GM19238 (cell line): ENCODE data around the gene AHI1.

Experiments used
- DNase-seq: peaks from one replicate; pipeline ENCODE4 v3.0.0; 2011; ENCODE audit warnings: low spot score; ENCODE audit not compliant: insufficient read length

The AHI1 gene

DNA sequence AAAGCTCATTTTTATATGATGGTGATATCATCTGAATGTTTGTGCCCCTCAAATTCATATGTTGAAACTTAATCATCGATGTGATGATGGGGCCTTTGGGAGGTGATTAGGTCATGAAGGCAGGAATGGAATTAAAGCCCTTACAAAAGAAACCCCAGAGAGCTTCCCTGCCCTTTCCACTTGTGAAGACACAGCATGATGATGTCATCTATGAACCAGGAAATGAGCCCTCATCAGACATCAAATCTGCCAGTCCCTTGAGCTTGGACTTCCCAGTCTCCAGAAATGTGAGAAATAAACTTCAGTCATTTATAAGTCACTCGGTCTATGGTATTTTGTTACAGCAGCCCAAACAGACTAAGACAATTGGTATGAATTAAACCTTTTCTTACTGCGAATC, 163.4 kb downstream of the AHI1 start:
- no peak for DNase-seq

DNA sequence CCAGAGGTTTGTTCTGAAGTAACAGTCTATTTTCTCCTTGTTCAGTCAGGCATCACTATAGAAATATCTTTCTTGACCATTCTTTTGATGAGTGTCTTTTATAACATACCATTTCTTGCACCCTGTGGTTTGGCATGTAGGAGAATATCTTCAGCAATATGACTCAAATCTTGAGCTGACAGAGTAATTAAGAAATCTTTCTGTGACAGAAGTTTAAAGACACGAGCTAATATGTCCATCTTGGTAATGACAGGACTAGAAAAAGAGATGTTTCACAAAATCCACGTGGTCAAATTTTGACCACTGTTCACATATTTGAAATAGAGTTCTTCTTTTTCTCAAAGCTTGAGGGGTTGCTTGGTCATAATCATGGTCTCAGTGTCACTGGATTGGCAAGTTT, 166.5 kb downstream of the AHI1 start:
- DNase-seq = no peak

DNA sequence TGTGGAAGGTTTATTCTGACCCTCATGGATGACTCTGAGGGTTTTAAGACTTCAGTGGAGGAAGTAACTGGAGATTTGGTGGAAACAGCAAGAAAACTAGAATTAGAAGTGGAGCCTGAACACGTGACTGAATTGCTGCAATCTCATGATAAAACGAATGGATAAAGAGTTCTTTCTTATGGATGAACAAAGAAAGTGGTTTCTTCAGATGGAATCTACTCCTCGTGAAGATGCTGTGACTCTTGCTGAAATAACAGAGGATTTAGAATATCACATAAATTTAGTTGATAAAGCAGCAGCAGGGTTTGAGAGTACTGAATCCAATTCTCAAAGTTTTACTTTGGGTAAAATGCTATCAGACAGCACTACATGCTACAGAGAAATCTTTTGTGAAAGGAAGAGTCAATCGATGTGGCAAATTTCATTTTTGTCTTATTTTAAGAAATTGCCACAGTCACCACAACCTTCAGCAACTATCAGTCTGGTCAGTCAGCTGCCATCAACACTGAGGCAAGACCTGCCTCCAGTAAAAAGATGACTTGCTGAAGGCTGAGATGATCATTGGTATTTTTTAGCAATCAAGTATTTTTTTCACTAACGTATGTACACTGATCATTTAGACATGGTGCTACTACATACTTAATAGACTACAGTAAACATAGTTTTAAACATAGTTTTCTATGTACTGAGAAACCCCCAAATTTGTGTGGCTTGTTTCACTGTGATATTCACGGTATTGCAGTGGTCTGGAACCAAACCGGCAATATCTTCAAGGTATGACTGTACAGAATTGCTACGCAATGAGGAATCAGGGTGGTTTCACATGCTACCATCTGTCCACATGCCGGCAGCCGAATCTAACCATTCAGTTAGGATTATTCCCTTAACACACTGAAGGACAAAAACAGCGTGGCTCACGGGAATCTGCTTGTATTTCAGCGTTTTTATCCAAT, 167.4 kb downstream of the AHI1 start:
- no peak for DNase-seq

DNA sequence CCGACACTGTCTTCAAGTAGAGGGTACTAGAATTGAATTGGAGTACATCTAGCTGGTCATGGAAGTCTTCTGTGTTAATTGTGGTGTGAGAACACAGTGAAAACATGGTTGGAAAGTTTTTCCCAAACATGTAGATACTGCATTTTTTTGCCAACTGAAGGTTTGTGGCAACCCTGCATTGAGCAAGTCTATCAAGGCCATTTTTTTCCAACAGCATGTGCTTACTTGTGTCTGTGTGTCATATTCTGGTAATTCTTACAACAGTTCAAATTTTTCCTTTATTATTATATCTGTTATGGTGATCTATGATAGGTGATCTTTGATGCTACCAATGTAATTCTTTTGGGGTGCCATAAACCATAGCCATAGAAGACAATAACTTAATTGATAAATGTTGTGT, 169.4 kb downstream of the AHI1 start:
- DNase-seq = no peak

DNA sequence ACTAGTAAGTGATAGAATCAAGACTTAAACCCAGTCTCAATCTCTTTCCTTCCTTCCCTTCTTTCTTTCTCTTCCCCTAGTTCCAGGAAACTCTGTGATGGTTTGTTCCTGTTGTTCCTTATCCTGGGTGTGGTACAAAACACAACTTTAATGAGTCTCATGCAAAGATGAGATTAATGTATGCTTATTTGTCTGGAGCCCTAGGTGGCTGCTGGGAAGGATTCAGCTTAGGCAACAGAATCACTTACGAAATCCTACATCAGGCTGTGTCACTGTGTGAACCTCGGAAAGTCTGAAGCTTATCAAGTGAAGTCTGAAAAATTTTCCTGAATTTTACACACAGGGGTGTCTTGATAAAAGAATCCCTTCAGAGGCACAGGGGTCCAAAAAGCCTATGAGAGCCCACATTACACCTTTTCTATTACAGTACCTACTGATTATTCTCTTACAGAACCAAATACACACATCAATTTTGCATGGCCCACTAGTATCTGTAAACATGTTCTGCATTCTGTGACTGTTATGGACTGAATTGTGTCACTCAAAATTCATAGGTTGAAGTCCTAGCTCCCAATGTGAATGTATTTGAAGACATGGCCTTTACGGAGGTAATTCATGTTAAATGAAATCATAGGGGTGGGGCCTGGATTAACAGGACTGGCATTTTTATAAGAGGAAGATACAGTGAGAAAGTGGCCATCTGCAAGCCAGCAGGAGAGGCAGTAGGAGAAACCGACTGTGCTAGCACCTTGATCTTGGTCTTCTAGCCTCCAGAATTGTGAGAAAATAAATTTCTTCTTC, 171.7 kb downstream of the AHI1 start:
- DNase-seq = no peak

DNA sequence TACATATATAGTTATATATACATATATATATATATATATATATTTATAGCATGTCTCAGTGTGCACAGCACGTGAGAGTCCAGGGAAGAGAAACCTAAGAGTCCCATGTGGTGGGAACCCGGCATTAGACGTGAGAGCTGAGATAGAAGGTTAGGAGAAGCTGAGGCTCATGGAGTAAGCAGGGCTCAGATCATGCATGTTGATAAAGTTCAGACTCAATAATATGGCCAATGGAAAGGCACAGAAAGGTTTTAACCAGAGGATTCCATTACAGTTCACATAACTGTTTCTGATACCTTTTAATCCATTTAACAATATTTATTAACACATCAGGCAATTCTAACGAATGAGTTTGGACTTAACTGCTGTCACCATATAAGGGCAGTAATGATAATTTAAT, 173.0 kb downstream of the AHI1 start:
- no peak for DNase-seq

DNA sequence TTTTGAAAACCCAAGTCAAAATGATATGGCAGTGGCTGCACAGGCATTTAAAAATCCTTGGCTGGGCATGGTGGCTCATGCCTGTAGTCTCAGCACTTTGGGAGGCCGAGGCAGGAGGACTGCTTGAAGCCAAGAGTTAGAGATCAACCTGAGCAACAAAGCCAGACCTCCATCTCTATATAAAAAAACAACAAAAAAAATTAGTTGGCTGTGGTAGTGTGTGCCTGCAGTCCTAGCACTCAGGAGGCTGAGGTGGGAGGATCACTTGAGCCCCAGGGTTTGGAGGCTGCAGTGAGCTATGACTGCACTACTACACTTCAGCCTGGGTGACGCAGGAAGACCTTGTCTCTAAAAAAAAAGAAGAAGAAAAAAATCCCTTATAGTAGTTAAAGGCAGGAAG, 173.6 kb downstream of the AHI1 start:
- DNase-seq = no peak

DNA sequence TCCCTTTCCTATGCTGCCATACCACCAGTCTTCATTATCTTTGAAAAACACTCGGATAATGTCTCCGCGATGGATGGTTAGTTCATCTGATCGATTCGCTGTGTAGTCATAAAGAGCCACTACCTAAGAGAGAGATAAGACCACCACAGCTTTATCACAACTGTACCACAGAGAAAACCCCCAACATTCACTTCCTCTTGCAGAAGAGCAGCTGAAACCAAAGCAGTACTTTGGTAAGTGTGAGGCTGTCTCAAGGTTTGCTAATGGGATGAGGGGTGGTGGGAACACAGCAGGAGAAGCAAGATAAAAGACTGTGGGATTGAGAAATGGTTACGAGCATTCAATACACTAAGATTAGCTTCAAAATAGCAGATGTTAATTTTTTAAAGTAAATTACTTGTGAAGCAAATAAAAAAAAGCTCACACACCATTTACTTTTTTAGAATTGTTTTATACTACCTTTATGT, 174.3 kb downstream of the AHI1 start:
- DNase-seq = no peak

DNA sequence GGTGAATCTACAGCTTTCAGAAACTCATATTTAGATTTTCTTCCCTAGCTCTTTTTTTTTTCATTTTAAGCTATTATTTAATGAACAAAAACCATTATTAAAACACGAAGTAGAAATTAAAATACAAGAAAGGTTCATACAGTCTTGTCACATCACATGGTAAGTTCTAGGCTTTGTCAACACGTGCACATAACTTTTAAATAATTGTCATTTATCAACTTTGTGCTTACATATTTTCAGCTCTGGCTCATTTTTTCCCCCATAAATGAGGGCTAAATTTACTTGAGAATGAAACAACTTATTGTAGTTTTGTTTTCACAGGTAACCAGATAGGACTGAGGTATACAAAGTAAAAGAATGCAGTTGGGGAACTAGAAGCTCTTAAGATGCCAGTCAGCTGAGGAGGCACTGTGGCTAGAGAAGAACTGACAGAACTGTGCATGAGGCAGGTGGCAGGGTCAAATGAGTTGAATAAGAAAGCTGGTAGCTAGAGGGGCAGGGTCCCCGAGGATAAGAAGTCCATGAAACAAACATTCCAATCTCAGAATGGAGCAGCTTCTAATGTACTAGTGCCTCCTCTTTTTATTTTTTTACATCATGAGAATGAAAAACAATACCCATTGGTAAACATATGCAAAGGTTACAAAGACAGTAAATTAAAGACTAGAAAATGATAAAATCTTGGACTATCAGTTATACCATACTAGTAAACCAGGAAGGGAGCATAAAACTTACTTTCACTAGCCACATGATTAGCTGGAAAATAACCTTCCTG, 174.9 kb downstream of the AHI1 start:
- DNase-seq = no peak

DNA sequence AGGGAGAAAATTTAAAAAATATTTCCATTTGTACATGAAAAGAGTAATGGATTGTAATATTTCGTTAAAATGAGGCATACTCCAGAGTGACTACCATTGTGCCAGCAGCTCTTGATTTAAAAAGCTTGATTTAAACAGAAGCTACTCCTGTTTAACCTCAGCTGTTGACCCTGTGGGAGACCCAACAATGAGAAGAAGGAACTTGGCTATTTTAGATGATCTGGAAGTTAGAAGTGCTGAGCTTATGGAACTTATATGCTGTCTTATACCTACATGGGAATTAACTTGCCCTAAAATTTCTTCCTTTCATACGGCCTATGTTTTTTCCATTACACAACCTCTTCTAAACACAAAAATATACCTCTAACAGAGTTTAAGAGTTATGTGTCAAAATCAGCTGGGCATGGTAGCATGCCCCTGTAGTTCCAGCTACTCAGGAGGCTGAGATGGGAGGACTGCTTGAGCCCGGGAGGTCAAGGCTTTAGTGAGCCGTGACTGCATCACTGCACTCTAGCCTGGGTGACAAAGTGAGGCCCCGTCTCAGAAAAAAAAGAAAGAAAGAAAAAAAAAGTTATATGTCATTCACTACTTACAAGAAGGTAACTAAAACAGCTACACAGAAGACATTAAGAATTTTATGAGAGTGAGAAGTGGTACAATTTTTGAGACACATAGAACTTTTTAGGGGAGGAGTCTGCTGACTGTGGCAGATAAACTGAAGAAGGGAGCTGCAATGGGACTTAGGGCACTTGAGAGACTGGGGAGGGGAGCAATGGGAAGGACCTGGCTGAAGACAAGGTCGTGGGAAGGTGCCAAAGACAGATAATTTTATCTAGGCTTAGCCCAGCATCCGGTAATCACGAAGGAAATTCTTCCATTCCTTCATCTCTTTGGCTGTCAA, 176.6 kb downstream of the AHI1 start:
- no peak for DNase-seq

DNA sequence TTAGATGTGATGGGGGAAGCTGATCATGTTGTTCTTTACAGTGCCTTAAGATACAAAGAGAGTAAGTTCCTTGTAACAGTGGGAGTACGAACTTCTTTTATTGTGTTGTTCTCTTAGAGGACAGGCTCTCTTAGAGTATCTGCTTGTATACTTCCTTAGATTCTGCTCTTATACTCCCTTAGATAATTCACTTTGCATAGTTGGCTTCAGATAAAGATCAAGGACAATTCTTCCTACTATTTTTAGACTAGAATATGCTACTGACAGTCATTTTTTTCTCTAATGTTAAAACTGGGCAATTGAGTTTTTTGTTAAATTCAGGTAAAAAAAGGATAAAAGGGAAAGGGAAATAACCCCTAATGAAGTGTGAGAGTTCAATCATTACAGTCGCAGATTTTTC, 177.7 kb downstream of the AHI1 start:
- DNase-seq = no peak

DNA sequence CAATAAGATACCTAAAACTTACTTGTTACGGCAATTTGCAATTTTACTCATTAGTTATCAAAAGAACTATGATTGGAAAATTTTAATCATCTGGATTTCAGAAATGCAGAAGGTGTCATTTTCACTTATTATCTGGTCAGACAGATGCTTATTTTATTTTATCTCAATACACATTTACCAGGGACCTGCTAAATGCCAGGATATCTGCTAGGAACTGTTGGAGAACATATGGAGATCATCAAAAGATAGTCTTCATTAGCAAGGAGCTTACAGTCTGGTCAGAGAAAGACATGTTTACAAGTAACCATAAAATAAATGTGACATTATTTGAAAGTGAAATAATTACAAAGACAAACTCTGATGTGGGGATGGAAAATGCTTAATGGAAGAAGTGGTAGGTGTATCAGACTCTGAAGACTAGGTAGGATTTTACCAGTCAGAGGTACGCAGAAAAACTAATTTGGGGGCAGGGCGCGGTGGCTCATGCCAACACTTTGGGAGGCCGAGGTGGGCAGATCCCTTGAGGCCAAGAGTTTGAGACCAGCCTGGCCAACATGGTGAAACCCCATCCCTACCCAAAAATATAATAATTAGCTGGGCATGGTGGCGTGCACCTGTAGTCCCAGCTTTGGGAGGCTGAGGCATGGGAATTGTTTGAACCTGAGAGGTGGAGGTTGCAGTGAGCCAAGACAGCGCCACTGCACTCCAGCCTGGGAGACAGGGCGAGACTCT, 178.6 kb downstream of the AHI1 start:
- DNase-seq = no peak

DNA sequence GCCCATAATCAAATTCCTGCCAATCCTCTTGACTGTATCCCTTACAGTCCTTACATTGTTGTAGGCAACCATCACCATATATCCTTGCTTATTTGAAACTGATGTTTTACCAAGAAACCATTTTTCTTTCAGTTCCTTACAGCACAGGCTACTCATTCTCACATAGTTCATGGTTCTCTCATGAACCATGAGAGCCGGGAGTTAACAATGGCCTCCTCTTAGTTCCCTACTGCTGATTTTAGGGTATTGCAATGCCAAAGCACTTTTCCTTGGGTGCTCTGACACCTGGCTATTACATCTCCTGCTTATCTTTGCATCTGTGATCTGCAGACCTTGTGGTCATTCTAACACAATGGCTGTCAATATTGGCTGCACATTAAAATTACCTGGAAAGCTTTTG, 183.0 kb downstream of the AHI1 start:
- no peak for DNase-seq

DNA sequence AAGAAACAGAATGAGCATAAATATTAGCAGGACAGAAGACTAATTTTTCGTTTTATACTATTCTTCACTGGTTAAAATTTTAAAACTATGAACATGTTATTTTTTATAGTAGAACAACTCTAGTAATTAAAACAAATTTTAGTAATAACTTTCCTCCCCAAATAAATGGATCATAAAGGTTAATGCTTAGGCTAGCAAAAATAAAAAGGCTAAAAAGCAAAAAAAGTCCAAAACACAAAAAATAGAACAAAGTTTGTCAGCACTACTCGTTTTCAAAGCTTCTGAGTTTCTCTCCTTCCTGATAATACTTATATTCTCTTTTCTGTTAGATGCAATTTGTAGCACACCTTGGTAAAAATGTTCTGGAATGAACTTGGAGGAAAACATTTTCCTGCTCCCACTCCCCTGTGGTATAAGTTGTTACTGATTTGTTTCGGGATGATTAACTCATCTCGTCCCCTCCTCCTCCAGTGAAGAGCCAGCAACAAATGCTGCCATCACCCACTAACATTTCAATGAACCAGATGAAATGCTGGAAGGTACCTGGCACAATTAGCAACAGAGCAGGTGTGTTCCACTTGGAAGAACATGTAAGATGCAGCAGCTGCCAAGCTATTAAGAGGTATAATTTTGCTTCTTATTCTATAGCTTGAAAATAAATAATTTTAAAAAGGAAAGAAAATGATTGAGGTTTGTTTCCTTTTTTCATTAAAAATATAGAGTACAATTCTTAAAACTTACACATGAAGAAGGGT, 185.9 kb downstream of the AHI1 start:
- DNase-seq = no peak

DNA sequence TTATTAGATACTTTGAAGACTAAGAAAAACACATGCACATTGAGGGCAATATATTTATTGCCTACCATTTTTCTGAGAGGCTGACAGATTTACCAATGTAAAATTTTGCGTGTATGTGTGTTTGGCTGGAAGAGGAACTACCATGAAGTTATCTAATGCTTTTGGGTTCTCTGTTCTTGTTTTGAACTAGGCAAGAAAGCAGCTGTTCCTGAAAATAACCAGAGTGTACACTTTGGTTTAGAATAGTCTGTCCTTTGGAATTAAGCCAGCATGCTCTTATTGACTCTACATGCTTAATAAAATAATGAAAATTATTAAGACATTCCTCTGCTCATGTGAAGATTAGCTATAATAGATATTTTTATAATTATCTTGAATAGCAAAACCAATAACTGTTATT, 187.2 kb downstream of the AHI1 start:
- DNase-seq = no peak

DNA sequence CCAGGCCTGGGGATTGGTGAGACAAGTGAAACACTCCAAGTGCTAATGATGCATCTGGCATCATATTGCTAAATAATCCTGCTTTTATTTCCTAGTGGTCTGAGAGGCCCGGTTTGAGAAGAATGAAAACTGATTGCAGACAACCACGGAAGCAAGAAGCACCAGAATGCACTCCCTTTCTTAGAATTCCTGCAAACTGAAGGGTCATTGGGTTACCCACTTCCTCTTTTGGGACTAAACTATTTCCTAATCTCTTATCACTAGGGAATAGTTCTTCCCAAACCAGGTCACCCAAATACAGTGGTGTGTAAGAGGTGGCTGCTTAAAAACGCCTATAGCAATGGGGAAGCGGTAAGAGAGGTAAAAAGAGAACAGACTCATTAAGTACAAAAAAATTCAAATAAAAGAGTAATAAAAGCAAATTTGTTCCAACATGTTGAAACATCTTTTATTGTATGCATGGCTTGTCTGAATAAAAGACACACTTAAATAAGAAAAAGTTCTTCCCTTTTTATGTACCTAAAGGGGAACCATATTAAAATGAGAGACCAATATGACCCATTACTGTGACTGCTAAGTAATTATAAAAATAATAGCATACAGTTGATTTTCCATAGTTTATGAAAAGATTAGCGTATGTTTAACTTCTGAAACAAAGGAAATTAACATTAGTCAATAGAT, 190.7 kb downstream of the AHI1 start:
- DNase-seq = no peak

DNA sequence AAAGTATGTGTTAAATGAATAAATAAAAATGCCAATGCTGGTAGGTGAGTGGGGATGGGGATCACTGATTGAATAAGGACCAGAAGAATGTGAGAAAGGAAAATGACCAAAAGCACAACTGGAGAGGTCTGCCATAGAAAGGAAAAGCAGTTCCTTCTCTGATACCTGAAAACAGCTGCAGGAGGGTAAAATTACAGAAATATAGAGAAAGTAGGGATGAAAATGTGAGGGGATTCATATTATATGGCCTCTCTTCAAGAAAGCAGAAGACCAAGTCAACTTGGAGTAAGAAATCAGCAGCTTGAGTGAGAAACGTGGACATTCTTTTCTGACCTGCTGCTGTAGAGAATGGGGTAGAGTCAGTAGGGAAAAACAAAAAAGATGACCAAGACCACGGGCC, 191.4 kb downstream of the AHI1 start:
- no peak for DNase-seq

DNA sequence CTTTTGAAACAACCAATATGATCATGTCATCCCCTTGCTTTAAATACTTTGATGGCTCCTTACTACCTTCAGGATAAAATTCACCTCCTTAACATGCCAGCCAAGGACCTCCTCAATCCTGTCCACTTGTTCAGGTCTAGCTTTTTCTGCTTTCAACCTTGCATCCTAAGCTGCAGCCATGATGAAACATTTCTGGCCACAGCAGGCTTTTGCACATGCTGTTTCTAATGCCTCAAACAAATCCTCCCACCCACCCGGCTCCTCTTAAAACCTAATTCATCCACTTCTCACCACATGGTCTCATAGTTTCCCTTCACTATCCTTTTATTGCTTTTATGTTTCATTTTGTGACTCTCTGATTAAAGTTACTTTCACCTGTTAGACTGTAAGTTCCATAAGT, 191.9 kb downstream of the AHI1 start:
- no peak for DNase-seq

DNA sequence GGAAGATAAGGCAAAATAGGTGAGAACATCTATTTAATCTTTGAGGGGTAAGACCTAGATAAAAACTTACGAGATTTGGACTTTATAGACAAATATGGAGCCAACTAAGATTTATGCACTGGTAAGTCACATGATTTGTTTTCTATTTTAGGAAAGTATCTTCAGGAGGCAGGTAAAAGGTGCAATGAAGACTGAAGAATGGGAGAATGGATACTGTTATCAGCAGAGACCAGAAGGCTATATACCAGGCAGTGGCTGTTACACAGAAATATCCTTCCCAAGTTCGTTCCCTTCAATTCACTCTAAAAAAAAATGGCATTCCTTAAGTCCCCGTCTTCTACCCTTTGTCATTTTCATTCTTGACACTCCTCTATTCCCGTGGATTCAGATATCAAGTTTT, 192.7 kb downstream of the AHI1 start:
- no peak for DNase-seq
